ENCODE data around the gene ARSA.
A peak's percentile ranks its signal among the peaks of the same experiment; 100 is the strongest.

The ARSA gene

GRCh38 chr22:50602338-50602700, 25.6 kb downstream of the ARSA start:
- DNase-seq = no peak

DNA sequence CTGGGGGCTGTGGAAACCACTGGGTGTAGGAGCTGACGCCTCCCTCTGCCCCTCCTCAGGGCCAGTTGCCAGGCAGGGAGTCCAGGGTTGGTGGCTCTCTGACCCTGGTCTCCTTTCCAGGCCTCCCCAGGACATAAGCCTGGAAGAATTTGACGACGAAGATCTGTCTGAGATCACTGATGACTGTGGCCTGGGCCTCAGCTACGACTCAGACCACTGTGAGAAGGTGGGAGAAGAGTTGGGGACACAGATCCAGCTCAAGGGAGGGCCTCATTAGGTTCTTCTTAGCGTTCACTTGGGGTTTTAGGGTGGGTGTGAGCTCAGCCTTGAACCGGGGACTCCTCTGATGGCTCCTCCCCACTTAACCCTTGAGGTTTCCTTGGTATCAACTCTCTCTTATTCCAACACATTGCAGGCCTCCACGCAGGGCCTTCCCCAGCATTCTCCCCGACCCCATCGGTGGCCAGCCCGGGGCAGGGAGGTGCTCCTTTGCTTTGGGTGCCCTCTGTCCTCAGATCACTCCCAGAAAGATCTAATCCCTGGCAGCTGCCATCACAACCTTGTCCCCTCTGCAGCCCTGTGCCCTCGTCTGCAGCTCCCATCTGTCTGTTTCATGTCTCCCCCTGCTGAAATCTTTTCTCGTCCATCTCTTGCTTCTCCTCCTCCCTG, 26.1 kb downstream of the ARSA start:
- no peak for DNase-seq

GRCh38 chr22:50600967-50601668, 26.8 kb downstream of the ARSA start:
- no peak for DNase-seq

DNA sequence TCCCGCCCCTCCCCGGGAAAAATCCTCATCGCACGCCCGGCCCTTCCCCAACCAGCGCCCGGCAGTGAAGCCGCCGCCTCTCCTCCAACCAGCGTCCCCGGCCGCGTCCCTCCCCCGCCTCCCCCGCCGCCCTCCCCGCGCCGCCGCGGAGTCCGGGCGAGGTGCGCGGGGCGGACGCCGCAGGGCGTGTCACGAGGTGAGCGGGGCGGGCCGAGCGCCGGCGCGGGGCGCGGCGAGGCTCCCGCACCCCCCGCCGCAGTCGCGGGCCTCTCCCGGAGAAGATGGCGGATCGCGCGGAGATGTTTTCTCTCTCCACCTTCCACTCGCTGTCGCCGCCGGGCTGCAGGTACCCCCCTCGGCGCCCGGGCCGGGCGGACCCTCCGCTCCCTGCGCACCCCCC, 27.4 kb downstream of the ARSA start, which contains the start of gene MAPK8IP2:
MAPK8IP2 (plus strand) TSS at position 256 of the 400 bp plus-strand sequence; CDS start at position 282, 26 bp downstream.
- DNase-seq = peak; percentile 33

DNA sequence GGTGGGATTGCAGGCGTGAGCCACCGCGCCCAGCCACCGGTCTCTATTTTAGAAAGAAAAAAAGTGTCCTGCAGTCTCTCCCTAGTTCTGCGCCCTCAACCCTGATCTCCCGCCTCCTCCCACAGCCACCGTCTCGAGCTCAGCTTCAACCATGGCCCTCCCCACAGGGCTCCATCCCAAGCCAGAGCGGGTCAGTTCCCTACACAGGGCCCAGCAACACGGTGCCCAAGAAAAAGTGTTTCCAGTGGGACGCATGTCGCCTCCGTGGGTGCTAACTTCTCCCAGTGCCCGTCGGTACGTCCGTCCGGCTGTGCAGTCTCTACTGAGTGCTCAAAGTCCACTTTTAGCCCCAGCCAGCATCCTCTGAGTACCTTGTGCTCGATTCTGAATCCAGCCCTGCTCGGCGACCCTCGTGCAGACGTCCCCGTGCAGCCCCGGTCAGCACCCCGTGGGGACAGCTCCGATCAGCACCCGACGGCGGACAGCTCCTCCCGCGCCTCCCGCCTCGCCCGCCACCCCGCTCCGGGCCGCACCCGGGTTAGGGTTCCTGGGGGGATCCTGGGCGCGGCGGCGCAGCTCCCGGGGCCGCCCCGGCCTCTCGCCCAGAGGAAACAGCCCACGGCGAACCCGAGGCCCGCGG, 28.0 kb downstream of the ARSA start:
- DNase-seq = no peak

- no peak for DNase-seq
Measured at GRCh38 chr22:50597097-50597496, 30.9 kb downstream of the ARSA start.

GRCh38 chr22:50595189-50595588, 32.8 kb downstream of the ARSA start:
- DNase-seq = no peak

GRCh38 chr22:50587407-50587806, 40.5 kb downstream of the ARSA start:
- DNase-seq = no peak

GRCh38 chr22:50586416-50586815, 41.5 kb downstream of the ARSA start:
- DNase-seq = no peak

- no peak for DNase-seq
Measured at GRCh38 chr22:50585781-50586180, 42.2 kb downstream of the ARSA start.

DNA sequence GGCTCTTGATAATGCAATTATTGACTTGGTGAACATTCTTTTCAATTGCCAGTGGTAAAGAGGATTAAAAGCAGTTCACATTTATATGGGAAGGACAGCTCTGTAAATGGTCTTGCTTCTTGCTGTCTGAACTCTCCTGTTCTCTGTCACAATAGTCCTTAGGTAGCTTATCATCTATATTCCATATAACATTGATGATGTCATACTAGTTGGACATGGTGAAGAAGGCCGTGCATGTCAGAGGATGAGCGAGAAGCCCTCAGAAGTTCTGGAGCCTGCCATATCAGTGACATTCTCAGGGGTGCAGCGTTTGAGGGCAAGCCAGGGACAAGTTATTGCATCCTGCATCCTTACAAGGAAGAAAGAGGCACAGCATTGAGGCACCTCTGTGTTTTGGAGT, 42.7 kb downstream of the ARSA start:
- no peak for DNase-seq

DNA sequence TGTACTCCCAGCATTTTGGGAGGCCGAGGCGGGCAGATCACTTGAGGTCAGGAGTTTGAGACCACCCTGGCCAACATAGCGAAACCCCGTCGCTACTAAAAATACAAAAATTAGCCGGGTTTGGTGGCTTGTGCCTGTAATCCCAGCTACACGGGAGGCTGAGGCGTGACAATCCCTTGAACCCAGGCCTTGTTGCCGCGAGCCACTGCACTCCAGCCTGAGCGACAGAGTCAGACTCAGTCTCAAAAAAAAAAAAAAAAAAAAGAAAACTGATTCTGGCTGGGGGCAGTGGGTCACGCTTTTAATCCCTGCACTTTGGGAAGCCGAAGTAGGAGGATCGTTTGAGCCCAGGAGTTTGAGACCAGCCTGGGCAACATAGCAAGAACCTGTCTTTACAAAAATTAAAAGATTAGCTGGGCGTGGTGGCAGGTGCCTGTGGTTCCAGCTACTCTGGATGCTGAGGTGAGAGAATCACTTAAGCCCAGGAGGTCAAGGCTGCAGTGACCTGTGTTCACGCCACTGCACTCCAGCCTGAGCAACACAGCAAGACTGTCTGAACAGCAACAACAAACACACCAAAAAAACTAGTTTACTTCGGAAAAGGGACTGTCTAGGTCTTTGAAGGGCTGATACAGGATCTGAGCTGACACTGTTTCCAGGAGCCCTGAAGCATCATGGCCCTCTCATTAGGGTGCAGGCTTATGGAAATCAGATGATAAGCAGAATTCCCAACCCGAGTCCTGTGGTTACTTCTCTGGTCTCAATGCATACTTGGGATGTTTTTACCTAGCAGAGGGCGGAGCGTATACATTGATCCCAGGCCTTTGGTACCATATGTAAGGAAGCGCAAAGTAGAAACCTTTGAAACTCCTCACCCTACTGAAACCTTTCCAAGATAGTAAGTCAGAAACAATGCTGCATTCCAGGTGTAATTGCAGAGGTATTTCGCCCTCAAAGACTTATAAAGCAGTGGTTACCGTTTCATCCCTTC, 43.6 kb downstream of the ARSA start:
- DNase-seq = no peak

DNA sequence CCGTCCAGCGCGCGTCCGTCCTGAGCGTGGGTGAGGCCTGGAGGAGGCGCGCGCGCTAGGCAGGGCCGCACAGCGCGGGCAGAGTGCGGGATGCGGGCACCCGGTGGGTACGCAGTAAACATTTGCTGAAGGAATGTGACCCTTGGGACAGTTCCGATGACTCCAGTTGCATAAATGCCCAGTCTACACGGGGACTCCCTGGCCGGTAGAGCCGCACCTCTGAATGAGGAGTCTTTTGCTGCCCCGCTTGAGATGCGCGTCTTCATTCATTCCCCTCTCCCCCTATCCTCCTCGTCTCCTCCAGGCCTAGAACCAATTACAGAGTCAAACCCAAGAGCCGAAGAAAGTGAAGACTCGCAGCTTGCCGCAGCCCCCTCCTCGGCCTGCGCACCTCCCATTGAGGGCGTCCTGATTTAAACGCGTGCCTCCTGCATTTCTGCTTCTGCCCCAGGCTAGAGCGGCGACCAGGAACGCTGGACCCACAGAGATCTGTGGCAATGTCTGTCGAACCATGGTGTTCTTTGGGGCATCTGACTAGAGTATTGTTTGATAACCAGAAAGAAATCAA, 44.6 kb downstream of the ARSA start:
- no peak for DNase-seq

- peak; percentile 98 for DNase-seq
Measured at GRCh38 chr22:50582493-50583293, 45.3 kb downstream of the ARSA start, which contains the start of gene CHKB. Gene CHKB (minus strand): TSS chr22:50582849. CDS start chr22:50582781, 68 bp downstream.

GRCh38 chr22:50581950-50582492, 45.9 kb downstream of the ARSA start:
- no peak for DNase-seq

GRCh38 chr22:50581031-50581949, 46.7 kb downstream of the ARSA start:
- no peak for DNase-seq

DNA sequence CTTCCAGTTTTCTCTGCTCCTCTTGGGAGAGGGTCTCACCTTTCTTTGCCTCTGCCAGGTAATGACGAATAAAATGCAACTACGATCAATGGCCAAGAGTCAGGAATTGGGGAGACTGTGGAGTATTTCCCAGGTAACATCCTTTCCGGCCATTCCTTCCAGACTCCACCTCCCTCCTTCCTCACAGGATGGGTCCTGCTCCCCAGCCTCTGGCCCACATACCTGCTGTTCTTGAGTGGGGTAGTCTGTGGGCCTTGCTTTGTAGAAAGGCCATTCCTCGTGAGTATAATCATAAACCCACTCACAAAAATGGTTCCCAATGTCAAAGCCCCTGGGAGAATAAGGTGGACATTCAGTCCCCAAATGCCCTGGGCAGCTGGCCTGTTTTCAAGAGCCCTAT, 48.2 kb downstream of the ARSA start:
- no peak for DNase-seq

- DNase-seq = no peak
Measured at GRCh38 chr22:50578776-50579310, 49.1 kb downstream of the ARSA start.

GRCh38 chr22:50577987-50578775, 49.8 kb downstream of the ARSA start, which contains the start of gene CPT1B:
Gene CPT1B (minus strand): TSS chr22:50578427. CDS start chr22:50577915, 512 bp downstream.
- DNase-seq = no peak
